DND-41 (cell line): ENCODE results near the gene TRMT13.

Experiments
- CTCF ChIP-seq: IDR thresholded peaks from 2 replicates; pipeline ENCODE4 v1.5.1; 2012; ENCODE audit warnings: borderline replicate concordance, low read length, moderate library complexity, mild to moderate bottlenecking; ENCODE audit not compliant: poor library complexity, severe bottlenecking; ENCODE audit errors: extremely low read depth
- EZH2 ChIP-seq: IDR thresholded peaks from 3 replicates; pipeline ENCODE4 v1.6.1; 2012; ENCODE audit warnings: borderline replicate concordance, low read depth, mild to moderate bottlenecking, moderate library complexity, low read length, inconsistent platforms; ENCODE audit not compliant: severe bottlenecking

GRCh38 chr1:100178091-100178490, 45.1 kb downstream of the TRMT13 start, which contains the start of gene LRRC39:
- no peak for TF ChIP-seq CTCF
- no peak for TF ChIP-seq EZH2
